ENCODE results near the gene FCF1. TPM values are rescaled to one million over a fixed set of nuclear protein-coding genes. Genes with fewer than 3 reads are reported as not detected.

Gene FCF1
- total RNA-seq, 2 donors from 2014 or later, result 71.1 to 87.9 TPM

Other genes with a start within 250 kb of the FCF1 start
- 10 to 100 TPM; 27.1 to 35.4 TPM for gene NPC2, start 219.8 kb upstream of the FCF1 start, total RNA-seq
- 10 to 100 TPM; 29.9 to 34.2 TPM for gene ISCA2, start 219.4 kb upstream of the FCF1 start, total RNA-seq
- under 1 TPM; 0.25 to 0.84 TPM for gene LTBP2, start 100.9 kb upstream of the FCF1 start, total RNA-seq
- gene AREL1, start 64 bp upstream of the FCF1 start, total RNA-seq, result 10 to 100 TPM; 34.7 to 43.0 TPM
- gene YLPM1, start 50.2 kb downstream of the FCF1 start, total RNA-seq, result 10 to 100 TPM; 62.6 to 67.1 TPM
- under 1 TPM; 0.23 to 0.29 TPM for gene PROX2, start 163.0 kb downstream of the FCF1 start, total RNA-seq
- 100 to 1,000 TPM; 151 to 183 TPM for gene DLST, start 168.8 kb downstream of the FCF1 start, total RNA-seq
- gene RPS6KL1, start 210.1 kb downstream of the FCF1 start, total RNA-seq, result 1 to 10 TPM; 4.6 to 6.7 TPM
- under 1 TPM in 1 of 2 donors, not detected in 1; 0.35 TPM for gene PGF, start 242.5 kb downstream of the FCF1 start, total RNA-seq